NCI-H1694 treated with DMSO at 0.1 percent for 48 hours (cell line): ENCODE data around the gene CCL18.
"Not testable (repeated sequence)": the region's sequence is repeated elsewhere in the genome, so short reads cannot be mapped to it uniquely, and the experiment has no call there.

Source experiments
- DNase-seq: peaks from one replicate; lab custom pipeline; 2025; lab: John Stamatoyannopoulos, UW

CCL18 gene

DNA sequence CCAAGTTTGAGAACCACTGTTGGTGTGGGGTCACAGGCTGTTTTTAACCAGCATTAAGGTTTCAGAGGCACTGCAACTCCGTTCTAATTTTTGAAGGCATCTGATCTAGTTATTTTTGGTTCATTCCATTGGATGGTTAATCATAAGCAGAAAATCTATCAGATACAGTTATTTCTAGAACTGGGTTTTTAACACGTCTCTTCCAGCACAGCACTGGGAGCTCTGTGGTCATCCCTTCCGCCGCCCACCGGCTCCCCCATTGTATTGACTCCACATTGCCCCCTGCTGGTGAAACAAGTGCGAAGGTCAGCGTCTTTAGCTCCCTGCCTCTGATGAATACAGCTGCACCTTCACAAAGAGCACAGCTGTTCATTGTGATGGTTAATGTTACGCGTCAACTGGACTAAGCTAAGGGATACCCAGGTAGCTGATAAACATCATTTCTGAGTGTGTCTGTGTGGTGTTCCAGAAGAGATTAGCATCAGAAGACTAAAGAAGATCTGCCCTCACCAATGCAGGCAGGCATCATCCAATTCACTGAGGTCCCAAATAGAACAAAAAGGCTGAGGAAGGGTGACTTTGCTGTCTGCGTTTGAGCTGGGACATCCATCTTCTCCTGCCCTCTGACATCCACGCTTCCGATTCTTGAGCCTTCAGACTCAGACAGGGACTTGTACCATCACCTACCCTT lies 8.5 kb downstream of the CCL18 start:
- no peak for DNase-seq

DNA sequence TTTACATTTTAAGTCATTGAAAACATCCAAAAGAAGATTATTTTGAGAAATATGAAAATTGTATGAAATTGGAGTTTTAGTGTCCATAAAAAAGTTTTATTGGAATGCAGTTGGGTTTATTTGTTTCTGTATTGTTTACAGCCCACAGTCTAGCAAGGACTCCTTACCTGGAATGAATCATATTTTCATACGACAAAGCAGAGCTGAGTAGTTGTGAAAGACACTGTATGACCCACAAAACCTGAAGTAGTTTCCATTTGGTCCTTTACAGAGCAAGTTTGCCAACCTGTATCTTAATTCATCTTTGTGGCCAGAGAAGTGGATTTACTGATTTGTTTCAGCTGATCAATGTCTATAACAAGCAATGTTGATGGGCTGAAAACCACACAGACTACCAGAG lies 10.3 kb downstream of the CCL18 start:
- no peak for DNase-seq

DNA sequence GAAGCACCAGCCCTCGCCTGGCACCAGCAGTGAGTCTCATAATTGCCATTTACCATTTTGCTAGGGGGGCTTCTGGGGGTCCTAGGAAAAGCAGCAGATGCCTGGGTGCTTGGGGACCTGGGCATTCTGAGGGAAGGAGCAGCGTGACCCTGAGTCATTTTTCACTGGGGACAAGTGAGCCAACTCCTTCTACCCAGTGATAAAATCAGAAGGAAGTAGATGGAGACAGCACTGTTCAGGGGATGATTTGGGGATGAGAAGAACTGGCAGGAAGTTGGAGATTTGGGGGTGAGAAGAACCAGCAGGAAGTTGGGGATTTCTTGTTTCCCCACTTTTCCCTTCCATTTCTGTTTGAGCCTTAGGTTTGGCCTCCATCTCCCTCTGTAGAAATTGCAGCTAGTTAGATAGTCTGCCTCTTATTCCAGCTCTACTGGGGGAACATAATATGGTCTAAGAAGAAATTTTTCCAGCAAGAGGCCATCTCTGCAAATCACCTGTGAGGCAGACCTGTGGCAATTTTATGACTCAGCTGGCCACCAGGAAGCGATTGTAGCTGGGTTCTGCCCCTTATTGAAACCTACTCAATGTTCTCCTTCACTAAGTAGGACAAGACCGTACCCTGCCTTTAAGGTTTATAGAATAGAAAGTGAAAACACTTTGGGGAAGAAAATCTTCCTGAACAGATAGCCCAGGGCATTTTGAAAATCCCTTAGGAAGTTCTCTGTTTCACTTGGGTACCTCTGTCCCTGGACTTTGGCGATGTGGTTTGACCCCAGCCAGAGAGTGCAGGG lies 17.8 kb downstream of the CCL18 start:
- DNase-seq, result not testable (repeated sequence)

DNA sequence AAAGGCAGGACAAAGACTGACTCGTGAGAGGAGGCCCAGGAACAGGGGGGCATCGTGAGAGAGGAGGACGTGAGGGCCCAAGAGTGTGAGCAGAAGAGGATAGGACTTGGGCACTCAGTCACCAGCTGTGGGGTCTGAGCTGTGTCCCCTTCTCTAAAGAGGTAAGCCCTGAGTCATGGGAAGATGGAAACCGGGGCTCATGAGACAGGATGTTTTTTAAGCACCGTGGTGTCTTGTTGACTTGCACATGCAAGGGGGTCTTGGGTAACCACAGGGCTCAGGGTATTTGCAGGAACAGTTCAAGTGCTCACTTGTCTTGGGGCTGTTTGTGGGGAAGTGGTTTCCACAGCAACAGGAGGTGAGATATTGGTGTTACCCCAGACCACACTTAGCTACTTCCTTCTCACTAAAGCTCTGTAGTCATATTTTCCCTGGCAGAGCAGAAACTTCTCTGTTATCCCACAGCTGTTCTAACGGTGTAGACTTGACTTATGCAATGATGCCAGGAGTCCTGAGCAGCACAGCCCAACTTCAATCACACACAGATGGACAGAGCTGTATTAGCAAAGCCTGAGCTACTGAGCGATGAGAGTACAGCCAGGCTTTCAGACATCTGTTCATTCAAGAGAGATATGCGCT lies 18.5 kb downstream of the CCL18 start:
- DNase-seq, result peak; percentile 6

DNA sequence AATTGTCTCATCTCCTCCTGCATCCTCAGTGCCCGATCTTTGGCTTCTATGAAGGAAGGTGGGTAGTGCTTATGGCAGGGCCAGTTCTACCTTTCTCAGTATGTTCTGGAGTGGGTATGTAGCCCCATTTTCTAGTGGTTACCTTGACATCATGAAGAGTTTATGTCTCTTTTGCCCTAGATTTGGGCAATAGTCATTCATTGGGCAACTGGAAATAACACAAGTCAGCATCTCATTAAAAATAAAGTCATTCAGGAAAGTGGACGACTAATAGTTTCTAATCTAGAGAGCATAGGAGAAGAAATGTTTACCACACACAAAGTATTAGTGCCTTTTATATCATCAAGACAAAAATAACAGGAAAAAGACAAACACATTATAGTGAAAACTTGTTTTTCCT lies 19.6 kb downstream of the CCL18 start:
- not testable (repeated sequence) for DNase-seq

DNA sequence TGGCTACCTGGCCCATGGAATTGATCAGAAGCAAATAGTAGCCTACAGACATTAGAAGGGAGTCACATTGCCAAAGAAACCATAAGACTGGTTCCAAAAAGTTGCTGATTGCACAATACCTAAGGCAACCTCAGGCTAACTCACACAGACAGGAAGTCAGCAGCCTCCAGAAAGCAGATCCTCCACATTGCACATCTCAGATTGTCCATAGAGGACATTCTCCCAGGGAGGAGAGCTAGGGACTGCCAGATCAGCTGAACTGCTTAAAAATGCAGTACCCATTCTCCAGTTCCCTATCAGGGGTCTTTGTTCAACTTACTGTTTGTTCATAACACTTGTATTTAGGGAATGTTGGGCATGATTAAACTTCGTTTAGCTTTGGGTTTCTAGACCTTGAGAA lies 21.7 kb downstream of the CCL18 start:
- no peak for DNase-seq

DNA sequence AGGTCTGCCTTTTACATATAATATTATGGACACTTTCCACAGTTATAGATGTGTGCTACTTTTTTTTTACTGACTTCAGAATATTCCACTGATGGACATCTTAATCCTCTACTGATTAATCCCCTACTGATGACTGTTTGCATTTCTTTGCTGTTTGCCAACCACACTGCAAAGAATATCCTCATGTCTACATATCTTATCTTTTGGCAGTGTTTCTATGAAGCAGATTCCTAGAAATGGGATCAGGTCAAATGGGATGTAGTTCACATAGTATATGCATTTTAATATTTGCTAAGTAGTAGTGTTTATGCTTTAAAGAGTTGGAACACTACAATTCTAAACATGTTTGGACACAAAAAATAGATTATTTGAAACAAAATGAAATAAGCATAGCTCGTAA lies 22.7 kb downstream of the CCL18 start:
- DNase-seq, result no peak

DNA sequence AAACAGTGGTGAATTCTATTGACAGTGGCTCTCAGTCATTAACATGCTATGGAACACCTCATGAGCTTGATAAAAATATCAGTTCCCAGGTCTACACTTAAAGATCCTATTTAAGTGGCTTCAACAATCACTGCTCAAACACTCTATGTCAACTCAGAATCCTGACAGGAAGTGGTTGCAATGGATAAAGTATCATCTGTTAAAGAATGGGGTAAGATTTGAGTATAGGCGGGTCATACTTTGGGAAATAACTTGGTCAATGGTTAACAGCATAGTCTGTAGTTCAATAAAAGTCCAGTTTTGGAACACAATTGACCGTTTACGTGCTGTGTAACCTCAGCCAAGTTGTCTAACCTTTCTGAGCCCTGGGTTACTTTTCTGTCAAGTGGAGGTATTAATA lies 23.4 kb downstream of the CCL18 start:
- DNase-seq, result not testable (repeated sequence)

GRCh38 chr17:36087897-36088572 lies 24.0 kb downstream of the CCL18 start:
- DNase-seq, result not testable (repeated sequence)

- DNase-seq, result no peak
Observed at GRCh38 chr17:36088670-36089338, 24.7 kb downstream of the CCL18 start.

GRCh38 chr17:36089339-36089865 lies 25.3 kb downstream of the CCL18 start:
- DNase-seq, result no peak

DNA sequence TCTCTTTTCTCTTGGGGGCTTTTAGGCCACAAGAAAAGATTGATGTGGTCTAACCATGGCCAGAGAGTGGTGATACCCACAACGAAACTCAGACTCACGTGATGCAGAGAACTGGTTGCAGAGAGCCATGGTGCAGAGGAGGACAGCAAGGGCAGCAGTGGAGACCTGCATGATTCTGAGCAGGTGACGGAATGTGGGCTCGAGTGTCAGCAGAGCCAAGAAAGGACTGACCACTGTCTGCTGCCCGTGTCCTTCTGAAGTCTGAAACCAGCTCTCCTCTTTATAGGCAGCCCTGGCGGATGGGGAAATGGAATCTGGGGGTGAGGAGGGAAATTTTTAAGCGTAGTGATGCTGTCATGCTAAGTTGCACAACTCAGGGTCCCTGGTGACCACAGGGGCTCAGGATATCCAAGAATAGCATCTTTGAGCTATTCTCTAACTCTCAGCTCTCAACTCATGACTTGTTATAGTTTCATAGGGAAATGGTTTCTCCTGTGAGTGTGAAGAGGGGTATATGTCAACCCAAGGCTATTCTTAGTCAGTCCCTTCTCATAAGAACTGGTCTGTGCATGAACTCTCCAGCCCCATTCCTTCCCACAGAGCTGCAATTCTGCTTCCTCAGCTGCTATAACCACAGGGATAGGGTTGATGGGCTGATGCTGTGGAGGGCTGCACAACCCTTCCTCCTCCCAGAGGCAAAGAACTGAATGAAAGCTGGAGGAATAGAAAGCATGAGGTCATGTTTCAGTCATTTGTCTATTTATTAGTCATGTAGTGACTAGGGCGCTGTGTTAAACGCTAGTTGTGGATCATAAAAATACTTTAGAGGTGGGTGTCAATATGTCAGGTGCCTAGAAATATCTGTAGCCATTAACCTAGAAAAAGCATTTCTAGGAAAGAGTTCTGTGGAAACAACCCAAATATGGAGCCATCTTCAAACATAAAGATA lies 26.1 kb downstream of the CCL18 start, which contains the start of gene CCL3:
CCL3 (minus strand) TSS at position 256 of the 949 bp plus-strand sequence; CDS start at position 171, 85 bp downstream.
- no peak for DNase-seq

DNA sequence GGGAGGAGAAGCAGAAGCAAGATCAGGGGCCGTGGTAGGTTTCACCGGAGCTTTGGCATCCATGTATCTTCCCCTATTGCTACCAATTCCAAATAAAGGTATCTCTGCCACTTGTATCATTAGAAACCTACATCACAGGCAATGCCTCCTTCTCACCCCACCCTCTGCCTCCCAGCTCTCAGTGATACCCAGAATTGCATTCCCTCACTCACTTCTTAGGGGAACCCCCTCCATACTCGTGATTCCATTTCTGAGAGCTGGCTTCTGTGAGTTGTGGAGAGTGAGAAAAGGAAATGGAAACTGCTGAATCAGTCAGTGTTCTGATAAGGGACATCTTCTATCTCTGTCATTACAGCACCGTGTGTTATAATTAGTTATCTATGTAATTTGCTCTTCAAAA lies 28.2 kb downstream of the CCL18 start:
- DNase-seq, result no peak

- not testable (repeated sequence) for DNase-seq
Observed at GRCh38 chr17:36092715-36093114, 28.6 kb downstream of the CCL18 start.

- DNase-seq, result no peak
Observed at GRCh38 chr17:36094232-36094631, 30.2 kb downstream of the CCL18 start.

- DNase-seq, result no peak
Observed at GRCh38 chr17:36094746-36095145, 30.7 kb downstream of the CCL18 start.

GRCh38 chr17:36095992-36096391 lies 31.9 kb downstream of the CCL18 start:
- DNase-seq, result no peak

GRCh38 chr17:36099004-36099403 lies 34.9 kb downstream of the CCL18 start:
- not testable (repeated sequence) for DNase-seq

- DNase-seq, result not testable (repeated sequence)
Observed at GRCh38 chr17:36103401-36103975, 39.4 kb downstream of the CCL18 start, which contains the start of gene CCL4. Gene CCL4 (plus strand): TSS chr17:36103827. CDS start chr17:36103906, 79 bp downstream.

GRCh38 chr17:36104246-36104645 lies 40.2 kb downstream of the CCL18 start:
- not testable (repeated sequence) for DNase-seq
